Measurements from ENCODE around the gene C1orf216.
"Not testable (repeated sequence)": the region's sequence is repeated elsewhere in the genome, so short reads cannot be mapped to it uniquely, and the experiment has no call there.

C1orf216 gene

GRCh38 chr1:35706846-35707600, 11.7 kb downstream of the C1orf216 start:
- H3K4me3 ChIP-seq (ENCODE audit: low read depth, low read length): peak overlapping the region; percentile 67
- no peak overlapping the region for H3K27ac ChIP-seq (ENCODE audit: low read depth, low read length)
- no peak overlapping the region for H3K9ac ChIP-seq (ENCODE audit: low read length)

GRCh38 chr1:35702508-35702907, 16.2 kb downstream of the C1orf216 start:
- Histone ChIP-seq H3K9me3 (ENCODE audit: control insufficient read depth, insufficient read depth, low read depth, low read length) (0 out of 2 replicates have a peak, but pooled peaks cover 5% of the 10 kb centered on the region), H3K4me1 (ENCODE audit: control insufficient read depth, insufficient read depth, low read length) (peaks cover 21% of the 10 kb centered on the region), H3K27me3 (ENCODE audit: control insufficient read depth, insufficient read depth, low read length) (peaks cover 12% of the 10 kb centered on the region), H3K4me3 (ENCODE audit: low read depth, low read length) (peak overlapping the region; percentile 27; the same call in 1 of the 2 replicates), H3K27ac (ENCODE audit: low read depth, low read length) (no peak overlapping the region), H3K36me3 (ENCODE audit: control insufficient read depth, insufficient read depth, low read length) (no peaks in the 10 kb centered on the region), H3K9ac (ENCODE audit: low read length) (no peak overlapping the region)

More at GRCh38 chr1:35706846-35707600, 11.7 kb downstream of the C1orf216 start:
- no peaks in the 10 kb centered on the region for H3K9me3 ChIP-seq (ENCODE audit: control insufficient read depth, insufficient read depth, low read depth, low read length)
- no peaks in the 10 kb centered on the region for H3K36me3 ChIP-seq (ENCODE audit: control insufficient read depth, insufficient read depth, low read length)
- peaks cover 19% of the 10 kb centered on the region for H3K27me3 ChIP-seq (ENCODE audit: control insufficient read depth, insufficient read depth, low read length)
- peaks cover 25% of the 10 kb centered on the region for H3K4me1 ChIP-seq (ENCODE audit: control insufficient read depth, insufficient read depth, low read length)

- not testable (repeated sequence) for H3K9ac ChIP-seq (ENCODE audit: low read length); H3K9me3 ChIP-seq (ENCODE audit: control insufficient read depth, insufficient read depth, low read depth, low read length); H3K4me3 ChIP-seq (ENCODE audit: low read depth, low read length); H3K36me3 ChIP-seq (ENCODE audit: control insufficient read depth, insufficient read depth, low read length); H3K27ac ChIP-seq (ENCODE audit: low read depth, low read length); H3K27me3 ChIP-seq (ENCODE audit: control insufficient read depth, insufficient read depth, low read length)
- H3K4me1 ChIP-seq (ENCODE audit: control insufficient read depth, insufficient read depth, low read length): peaks cover 14% of the 10 kb centered on the region; the same call in 1 of the 2 replicates
Measured at GRCh38 chr1:35699152-35699551, 19.5 kb downstream of the C1orf216 start.

- Histone ChIP-seq H3K9me3 (ENCODE audit: control insufficient read depth, insufficient read depth, low read depth, low read length) (0 out of 2 replicates have a peak, but pooled peaks cover 2% of the 10 kb centered on the region), H3K27me3 (ENCODE audit: control insufficient read depth, insufficient read depth, low read length) (no peaks in the 10 kb centered on the region; the same call in none of the 2 replicates), H3K4me1 (ENCODE audit: control insufficient read depth, insufficient read depth, low read length) (peaks cover 16% of the 10 kb centered on the region; the same call in 1 of the 2 replicates), H3K9ac (ENCODE audit: low read length) (no peak overlapping the region), H3K36me3 (ENCODE audit: control insufficient read depth, insufficient read depth, low read length) (no peaks in the 10 kb centered on the region), H3K27ac (ENCODE audit: low read depth, low read length) (no peak overlapping the region), H3K4me3 (ENCODE audit: low read depth, low read length) (no peak overlapping the region)
Measured at GRCh38 chr1:35692317-35692716, 26.4 kb downstream of the C1orf216 start.

GRCh38 chr1:35691571-35692220, 27.0 kb downstream of the C1orf216 start:
- no peak overlapping the region for H3K9ac ChIP-seq (ENCODE audit: low read length)
- H3K9me3 ChIP-seq (ENCODE audit: control insufficient read depth, insufficient read depth, low read depth, low read length): 0 out of 2 replicates have a peak, but pooled peaks cover 2% of the 10 kb centered on the region
- H3K4me1 ChIP-seq (ENCODE audit: control insufficient read depth, insufficient read depth, low read length): peaks cover 16% of the 10 kb centered on the region; the same call in 1 of the 2 replicates
- H3K27ac ChIP-seq (ENCODE audit: low read depth, low read length): no peak overlapping the region
- H3K27me3 ChIP-seq (ENCODE audit: control insufficient read depth, insufficient read depth, low read length): no peaks in the 10 kb centered on the region; the same call in none of the 2 replicates
- no peak overlapping the region for H3K4me3 ChIP-seq (ENCODE audit: low read depth, low read length)
- no peaks in the 10 kb centered on the region for H3K36me3 ChIP-seq (ENCODE audit: control insufficient read depth, insufficient read depth, low read length)

- Histone ChIP-seq H3K27me3 (ENCODE audit: control insufficient read depth, insufficient read depth, low read length) (no peaks in the 10 kb centered on the region; the same call in none of the 2 replicates), H3K4me3 (ENCODE audit: low read depth, low read length) (peak overlapping the region; percentile 21; the same call in 1 of the 2 replicates), H3K36me3 (ENCODE audit: control insufficient read depth, insufficient read depth, low read length) (no peaks in the 10 kb centered on the region), H3K4me1 (ENCODE audit: control insufficient read depth, insufficient read depth, low read length) (peaks cover 16% of the 10 kb centered on the region; the same call in 1 of the 2 replicates), H3K9ac (ENCODE audit: low read length) (no peak overlapping the region), H3K27ac (ENCODE audit: low read depth, low read length) (no peak overlapping the region), H3K9me3 (ENCODE audit: control insufficient read depth, insufficient read depth, low read depth, low read length) (0 out of 2 replicates have a peak, but pooled peaks cover 2% of the 10 kb centered on the region)
Measured at GRCh38 chr1:35691080-35691479, 27.6 kb downstream of the C1orf216 start.

- not testable (repeated sequence) for H3K36me3 ChIP-seq (ENCODE audit: control insufficient read depth, insufficient read depth, low read length)
Measured at GRCh38 chr1:35690103-35690502, 28.6 kb downstream of the C1orf216 start.

GRCh38 chr1:35688161-35688560, 30.5 kb downstream of the C1orf216 start:
- Histone ChIP-seq H3K4me3 (ENCODE audit: low read depth, low read length) (no peak overlapping the region), H3K27me3 (ENCODE audit: control insufficient read depth, insufficient read depth, low read length) (no peaks in the 10 kb centered on the region; the same call in none of the 2 replicates), H3K27ac (ENCODE audit: low read depth, low read length) (no peak overlapping the region), H3K9me3 (ENCODE audit: control insufficient read depth, insufficient read depth, low read depth, low read length) (no peaks in the 10 kb centered on the region), H3K4me1 (ENCODE audit: control insufficient read depth, insufficient read depth, low read length) (peaks cover 16% of the 10 kb centered on the region; the same call in 1 of the 2 replicates), H3K9ac (ENCODE audit: low read length) (no peak overlapping the region), H3K36me3 (ENCODE audit: control insufficient read depth, insufficient read depth, low read length) (no peaks in the 10 kb centered on the region)

More at GRCh38 chr1:35690103-35690502, 28.6 kb downstream of the C1orf216 start:
- H3K9ac ChIP-seq (ENCODE audit: low read length); H3K27ac ChIP-seq (ENCODE audit: low read depth, low read length); H3K4me3 ChIP-seq (ENCODE audit: low read depth, low read length); H3K9me3 ChIP-seq (ENCODE audit: control insufficient read depth, insufficient read depth, low read depth, low read length); H3K27me3 ChIP-seq (ENCODE audit: control insufficient read depth, insufficient read depth, low read length): not testable (repeated sequence)
- H3K4me1 ChIP-seq (ENCODE audit: control insufficient read depth, insufficient read depth, low read length): peaks cover 16% of the 10 kb centered on the region; the same call in 1 of the 2 replicates

- no peaks in the 10 kb centered on the region; the same call in 1 of the 2 replicates for H3K27me3 ChIP-seq (ENCODE audit: control insufficient read depth, insufficient read depth, low read length)
Measured at GRCh38 chr1:35683012-35683411, 35.7 kb downstream of the C1orf216 start.

GRCh38 chr1:35680271-35680670, 38.4 kb downstream of the C1orf216 start:
- H3K27ac ChIP-seq (ENCODE audit: low read depth, low read length): no peak overlapping the region
- no peaks in the 10 kb centered on the region for H3K36me3 ChIP-seq (ENCODE audit: control insufficient read depth, insufficient read depth, low read length)
- no peaks in the 10 kb centered on the region for H3K27me3 ChIP-seq (ENCODE audit: control insufficient read depth, insufficient read depth, low read length)
- no peaks in the 10 kb centered on the region for H3K4me1 ChIP-seq (ENCODE audit: control insufficient read depth, insufficient read depth, low read length)
- H3K4me3 ChIP-seq (ENCODE audit: low read depth, low read length): no peak overlapping the region
- H3K9ac ChIP-seq (ENCODE audit: low read length): no peak overlapping the region
- no peaks in the 10 kb centered on the region for H3K9me3 ChIP-seq (ENCODE audit: control insufficient read depth, insufficient read depth, low read depth, low read length)

More at GRCh38 chr1:35683012-35683411, 35.7 kb downstream of the C1orf216 start:
- Histone ChIP-seq H3K36me3 (ENCODE audit: control insufficient read depth, insufficient read depth, low read length) (no peaks in the 10 kb centered on the region), H3K27ac (ENCODE audit: low read depth, low read length) (no peak overlapping the region), H3K4me3 (ENCODE audit: low read depth, low read length) (no peak overlapping the region), H3K9me3 (ENCODE audit: control insufficient read depth, insufficient read depth, low read depth, low read length) (no peaks in the 10 kb centered on the region), H3K9ac (ENCODE audit: low read length) (no peak overlapping the region), H3K4me1 (ENCODE audit: control insufficient read depth, insufficient read depth, low read length) (no peaks in the 10 kb centered on the region)

GRCh38 chr1:35675773-35676172, 42.9 kb downstream of the C1orf216 start:
- peaks cover 3% of the 10 kb centered on the region; the same call in 1 of the 2 replicates for H3K27me3 ChIP-seq (ENCODE audit: control insufficient read depth, insufficient read depth, low read length)
- no peak overlapping the region for H3K9ac ChIP-seq (ENCODE audit: low read length)
- H3K9me3 ChIP-seq (ENCODE audit: control insufficient read depth, insufficient read depth, low read depth, low read length): no peaks in the 10 kb centered on the region
- H3K36me3 ChIP-seq (ENCODE audit: control insufficient read depth, insufficient read depth, low read length): no peaks in the 10 kb centered on the region
- no peak overlapping the region for H3K4me3 ChIP-seq (ENCODE audit: low read depth, low read length)
- no peak overlapping the region for H3K27ac ChIP-seq (ENCODE audit: low read depth, low read length)
- no peaks in the 10 kb centered on the region for H3K4me1 ChIP-seq (ENCODE audit: control insufficient read depth, insufficient read depth, low read length)
